MM.1S (cell line): Measurements from ENCODE around the gene BRF1.

ENCODE experiments used
- EZH2 ChIP-seq: fragments of 300-600 bp; sonication (generic); optimal IDR thresholded peaks from 2 replicates; pipeline ENCODE3; 2017; ENCODE audit warnings: low read depth, mild to moderate bottlenecking, antibody characterized with exemption, low read length, mixed read lengths
- EZH2phosphoT487 ChIP-seq: fragments of 300-600 bp; sonication (generic); IDR thresholded peaks from 2 replicates; pipeline ENCODE4 v1.6.1; 2018; ENCODE audit warnings: antibody characterized with exemption, low read length
- TF ChIP-seq, protein P1 (sequence below): fragments of 300-600 bp; sonication (generic); IDR thresholded peaks from 2 replicates; pipeline ENCODE4 v1.5.1; 2016; ENCODE audit warnings: antibody characterized with exemption, low read length, mixed read lengths

DNA sequence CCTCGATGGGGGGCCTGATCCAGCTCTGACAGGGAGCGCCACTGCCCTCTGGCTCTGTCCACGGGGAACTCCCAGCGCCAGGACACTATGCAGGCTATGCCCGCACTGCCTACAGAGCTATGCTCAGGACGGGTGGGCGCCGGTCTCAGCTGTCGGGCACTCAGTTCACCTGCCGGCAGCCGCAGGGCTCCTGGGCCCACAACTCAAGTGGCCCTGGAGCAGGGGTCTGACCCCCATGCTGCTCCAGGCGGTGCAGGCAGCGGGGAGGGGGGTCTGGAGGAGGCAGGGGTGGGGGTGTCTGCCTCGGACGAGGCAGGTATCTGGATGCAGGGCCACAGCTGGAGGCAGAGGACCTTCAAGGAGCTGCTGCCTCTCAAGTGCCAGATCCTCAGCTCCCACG lies 91.2 kb downstream of the BRF1 start:
- TF ChIP-seq, protein P1, sequence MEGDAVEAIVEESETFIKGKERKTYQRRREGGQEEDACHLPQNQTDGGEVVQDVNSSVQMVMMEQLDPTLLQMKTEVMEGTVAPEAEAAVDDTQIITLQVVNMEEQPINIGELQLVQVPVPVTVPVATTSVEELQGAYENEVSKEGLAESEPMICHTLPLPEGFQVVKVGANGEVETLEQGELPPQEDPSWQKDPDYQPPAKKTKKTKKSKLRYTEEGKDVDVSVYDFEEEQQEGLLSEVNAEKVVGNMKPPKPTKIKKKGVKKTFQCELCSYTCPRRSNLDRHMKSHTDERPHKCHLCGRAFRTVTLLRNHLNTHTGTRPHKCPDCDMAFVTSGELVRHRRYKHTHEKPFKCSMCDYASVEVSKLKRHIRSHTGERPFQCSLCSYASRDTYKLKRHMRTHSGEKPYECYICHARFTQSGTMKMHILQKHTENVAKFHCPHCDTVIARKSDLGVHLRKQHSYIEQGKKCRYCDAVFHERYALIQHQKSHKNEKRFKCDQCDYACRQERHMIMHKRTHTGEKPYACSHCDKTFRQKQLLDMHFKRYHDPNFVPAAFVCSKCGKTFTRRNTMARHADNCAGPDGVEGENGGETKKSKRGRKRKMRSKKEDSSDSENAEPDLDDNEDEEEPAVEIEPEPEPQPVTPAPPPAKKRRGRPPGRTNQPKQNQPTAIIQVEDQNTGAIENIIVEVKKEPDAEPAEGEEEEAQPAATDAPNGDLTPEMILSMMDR = no peak
- no peak for TF ChIP-seq EZH2phosphoT487
- TF ChIP-seq EZH2 = no peak
